Measurements from ENCODE around the gene ALG11. TPM values are rescaled to one million over a fixed set of nuclear protein-coding genes. Genes with fewer than 3 reads are reported as not detected.
A peak's percentile ranks its signal among the peaks of the same experiment; 100 is the strongest.
"Not testable (repeated sequence)": the region's sequence is repeated elsewhere in the genome, so short reads cannot be mapped to it uniquely, and the experiment has no call there.

The ALG11 gene
- total and polyA plus RNA-seq, 2 donors (not counting 1 experiment from before 2014, with no cell fraction given), result 18.7 to 21.8 TPM

- Histone ChIP-seq H3K9ac (ENCODE audit: insufficient read depth, low read length) (no peak overlapping the region), H3K4me3 (replicated peaks in 1 of 4; ENCODE audit: control extremely low read depth in 1 of 4, insufficient read depth in 1 of 4, low read depth in 3 of 4, low read length in 4 of 4) (no peak overlapping the region), H3K36me3 (ENCODE audit: control insufficient read depth, insufficient read depth, low read length) (no peaks in the 10 kb centered on the region), H3K4me1 (ENCODE audit: control insufficient read depth, extremely low read depth, insufficient read depth, low read length) (no peaks in the 10 kb centered on the region), H3K4me2 (ENCODE audit: extremely low read depth, insufficient read depth, low read length) (no peak overlapping the region), H4K20me1 (ENCODE audit: control insufficient read depth, extremely low read depth, insufficient read depth, low read length) (no peaks in the 10 kb centered on the region), H3K27me3 (ENCODE audit: control insufficient read depth, insufficient read depth, low read length) (no peaks in the 10 kb centered on the region), H3K79me2 (ENCODE audit: control insufficient read depth, insufficient read depth, low read length) (no peaks in the 10 kb centered on the region), H2AFZ (ENCODE audit: low read length) (no peak overlapping the region), H3K27ac (ENCODE audit: insufficient read depth, low read length) (no peak overlapping the region), H3K9me3 (ENCODE audit: control insufficient read depth, insufficient read depth, low read depth, low read length) (no peaks in the 10 kb centered on the region)
- no peak for TF ChIP-seq EZH2 (IDR thresholded peaks at IDR 0.05; ENCODE audit: low read length, missing control alignments)
- TF ChIP-seq, protein P1, sequence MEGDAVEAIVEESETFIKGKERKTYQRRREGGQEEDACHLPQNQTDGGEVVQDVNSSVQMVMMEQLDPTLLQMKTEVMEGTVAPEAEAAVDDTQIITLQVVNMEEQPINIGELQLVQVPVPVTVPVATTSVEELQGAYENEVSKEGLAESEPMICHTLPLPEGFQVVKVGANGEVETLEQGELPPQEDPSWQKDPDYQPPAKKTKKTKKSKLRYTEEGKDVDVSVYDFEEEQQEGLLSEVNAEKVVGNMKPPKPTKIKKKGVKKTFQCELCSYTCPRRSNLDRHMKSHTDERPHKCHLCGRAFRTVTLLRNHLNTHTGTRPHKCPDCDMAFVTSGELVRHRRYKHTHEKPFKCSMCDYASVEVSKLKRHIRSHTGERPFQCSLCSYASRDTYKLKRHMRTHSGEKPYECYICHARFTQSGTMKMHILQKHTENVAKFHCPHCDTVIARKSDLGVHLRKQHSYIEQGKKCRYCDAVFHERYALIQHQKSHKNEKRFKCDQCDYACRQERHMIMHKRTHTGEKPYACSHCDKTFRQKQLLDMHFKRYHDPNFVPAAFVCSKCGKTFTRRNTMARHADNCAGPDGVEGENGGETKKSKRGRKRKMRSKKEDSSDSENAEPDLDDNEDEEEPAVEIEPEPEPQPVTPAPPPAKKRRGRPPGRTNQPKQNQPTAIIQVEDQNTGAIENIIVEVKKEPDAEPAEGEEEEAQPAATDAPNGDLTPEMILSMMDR (conservative IDR thresholded peaks at IDR 0.05 in 1 of 2, IDR thresholded peaks at IDR 0.05 in 1 of 2; ENCODE audit: low read depth in 1 of 2, low read length in 2 of 2), result no peak
- DNase-seq (ENCODE audit: low read depth in 2 of 2), result peak in 1 of 2 donors; percentile 36
These were observed 30.8 kb upstream of the ALG11 start for GRCh38 chr13:51981355-51981754.

GRCh38 chr13:51983292-51983691, 28.9 kb upstream of the ALG11 start:
- H3K27me3 ChIP-seq (ENCODE audit: control insufficient read depth, insufficient read depth, low read length); H3K27ac ChIP-seq (ENCODE audit: insufficient read depth, low read length); H3K79me2 ChIP-seq (ENCODE audit: control insufficient read depth, insufficient read depth, low read length); H4K20me1 ChIP-seq (ENCODE audit: control insufficient read depth, extremely low read depth, insufficient read depth, low read length); H2AFZ ChIP-seq (ENCODE audit: low read length); H3K4me3 ChIP-seq (replicated peaks in 1 of 4; ENCODE audit: control extremely low read depth in 1 of 4, insufficient read depth in 1 of 4, low read depth in 3 of 4, low read length in 4 of 4); H3K4me1 ChIP-seq (ENCODE audit: control insufficient read depth, extremely low read depth, insufficient read depth, low read length); H3K4me2 ChIP-seq (ENCODE audit: extremely low read depth, insufficient read depth, low read length); H3K9me3 ChIP-seq (ENCODE audit: control insufficient read depth, insufficient read depth, low read depth, low read length); H3K36me3 ChIP-seq (ENCODE audit: control insufficient read depth, insufficient read depth, low read length); H3K9ac ChIP-seq (ENCODE audit: insufficient read depth, low read length); DNase-seq (ENCODE audit: low read depth in 2 of 2): not testable (repeated sequence)

- H3K4me3 ChIP-seq (replicated peaks in 1 of 4; ENCODE audit: control extremely low read depth in 1 of 4, insufficient read depth in 1 of 4, low read depth in 3 of 4, low read length in 4 of 4); H4K20me1 ChIP-seq (ENCODE audit: control insufficient read depth, extremely low read depth, insufficient read depth, low read length); H3K27me3 ChIP-seq (ENCODE audit: control insufficient read depth, insufficient read depth, low read length); H3K4me2 ChIP-seq (ENCODE audit: extremely low read depth, insufficient read depth, low read length); H3K9me3 ChIP-seq (ENCODE audit: control insufficient read depth, insufficient read depth, low read depth, low read length); H3K27ac ChIP-seq (ENCODE audit: insufficient read depth, low read length); H2AFZ ChIP-seq (ENCODE audit: low read length); H3K36me3 ChIP-seq (ENCODE audit: control insufficient read depth, insufficient read depth, low read length); H3K9ac ChIP-seq (ENCODE audit: insufficient read depth, low read length); DNase-seq (ENCODE audit: low read depth in 2 of 2); H3K79me2 ChIP-seq (ENCODE audit: control insufficient read depth, insufficient read depth, low read length); H3K4me1 ChIP-seq (ENCODE audit: control insufficient read depth, extremely low read depth, insufficient read depth, low read length): not testable (repeated sequence)
These were observed 27.3 kb upstream of the ALG11 start for GRCh38 chr13:51984904-51985303.

DNA sequence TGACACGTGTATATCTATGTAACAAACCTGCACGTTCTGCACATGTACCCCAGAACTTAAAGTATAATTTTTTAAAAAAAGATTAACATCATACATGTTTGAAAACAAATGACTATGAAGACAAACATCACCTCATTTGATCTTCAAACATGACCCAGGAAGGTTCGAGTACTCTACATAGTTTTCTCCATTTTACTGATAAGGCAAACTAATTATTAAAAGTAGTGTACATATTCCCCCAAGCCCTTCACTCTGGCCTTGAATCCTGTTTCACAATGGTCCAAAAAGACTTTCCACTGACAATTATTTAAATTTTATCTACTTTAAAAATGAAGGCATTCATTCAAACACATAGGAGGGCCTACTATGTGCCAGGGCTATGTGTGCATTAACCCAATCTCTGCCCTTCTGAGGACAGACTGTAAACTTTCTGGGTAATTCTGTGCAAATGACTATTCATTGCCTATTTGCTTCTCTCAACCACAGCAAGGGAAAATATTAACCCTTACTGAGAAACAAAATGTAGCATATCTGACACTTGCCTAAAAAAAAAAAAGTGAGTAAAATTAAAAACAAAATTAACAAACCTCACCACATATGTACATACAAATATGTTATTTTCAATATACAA, 23.1 kb upstream of the ALG11 start:
- Histone ChIP-seq H3K9me3 (ENCODE audit: control insufficient read depth, insufficient read depth, low read depth, low read length) (no peaks in the 10 kb centered on the region), H4K20me1 (ENCODE audit: control insufficient read depth, extremely low read depth, insufficient read depth, low read length) (no peaks in the 10 kb centered on the region), H3K9ac (ENCODE audit: insufficient read depth, low read length) (no peak overlapping the region), H2AFZ (ENCODE audit: low read length) (no peak overlapping the region), H3K79me2 (ENCODE audit: control insufficient read depth, insufficient read depth, low read length) (no peaks in the 10 kb centered on the region), H3K4me1 (ENCODE audit: control insufficient read depth, extremely low read depth, insufficient read depth, low read length) (no peaks in the 10 kb centered on the region), H3K4me3 (replicated peaks in 1 of 4; ENCODE audit: control extremely low read depth in 1 of 4, insufficient read depth in 1 of 4, low read depth in 3 of 4, low read length in 4 of 4) (no peak overlapping the region), H3K4me2 (ENCODE audit: extremely low read depth, insufficient read depth, low read length) (no peak overlapping the region), H3K27ac (ENCODE audit: insufficient read depth, low read length) (no peak overlapping the region), H3K36me3 (ENCODE audit: control insufficient read depth, insufficient read depth, low read length) (no peaks in the 10 kb centered on the region), H3K27me3 (ENCODE audit: control insufficient read depth, insufficient read depth, low read length) (no peaks in the 10 kb centered on the region)
- no peak for TF ChIP-seq EZH2 (IDR thresholded peaks at IDR 0.05; ENCODE audit: low read length, missing control alignments)
- TF ChIP-seq, protein P1 (conservative IDR thresholded peaks at IDR 0.05 in 1 of 2, IDR thresholded peaks at IDR 0.05 in 1 of 2; ENCODE audit: low read depth in 1 of 2, low read length in 2 of 2), result no peak
- no peak for DNase-seq (ENCODE audit: low read depth in 2 of 2)
